ENCODE results near the gene STAT1. TPM values are rescaled to one million over a fixed set of nuclear protein-coding genes. Genes with fewer than 3 reads are reported as not detected.
"Not testable (repeated sequence)": the region's sequence is repeated elsewhere in the genome, so short reads cannot be mapped to it uniquely, and the experiment has no call there.

Gene STAT1
- total RNA-seq, 1 donor, result 89.9 TPM

DNA sequence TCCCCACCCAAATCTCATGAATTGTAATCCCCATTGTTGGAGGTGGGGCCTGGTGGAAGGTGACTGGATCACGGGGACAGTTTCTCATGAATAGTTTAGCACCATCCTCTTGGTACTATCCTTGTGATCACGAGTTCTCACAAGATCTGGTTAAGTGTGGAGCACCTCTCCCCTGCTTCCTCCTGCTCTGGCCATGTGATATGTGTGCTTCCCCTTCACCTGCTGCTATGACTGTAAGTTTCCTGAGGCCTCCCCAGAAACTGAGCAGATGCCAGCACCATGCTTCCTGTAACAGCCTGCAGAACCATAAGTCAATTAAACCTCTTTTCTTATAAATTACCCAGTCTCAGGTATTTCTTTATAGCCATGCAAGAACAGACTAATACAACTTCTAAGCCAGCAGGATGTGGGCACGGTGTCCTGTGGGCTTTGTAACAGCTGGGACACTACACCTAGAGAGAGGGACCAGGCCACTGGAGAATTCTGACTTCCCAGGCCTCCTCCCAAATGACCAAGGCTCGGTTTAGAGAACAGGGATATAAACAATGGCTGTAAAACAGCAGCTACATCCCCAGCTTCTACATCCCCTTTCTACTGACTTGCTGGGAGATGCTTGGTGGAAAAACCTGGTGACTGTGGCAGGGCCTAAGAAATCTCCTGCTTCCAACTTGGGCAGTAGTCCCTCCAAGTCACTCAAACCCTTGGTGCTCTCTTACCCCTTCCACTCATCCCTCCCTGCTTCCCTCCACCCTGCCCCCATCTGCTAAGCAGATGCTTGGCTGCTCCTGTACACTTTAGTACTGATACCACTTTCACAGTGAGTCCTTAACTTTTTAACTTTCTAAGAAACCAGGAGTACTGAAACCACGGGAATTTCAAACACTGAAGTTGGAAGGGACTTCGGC lies 10.3 kb downstream of the STAT1 start:
- H3K4me1 ChIP-seq (ENCODE audit: insufficient read depth, low read length), result peaks cover 17% of the 10 kb centered on the region
- no peaks in the 10 kb centered on the region for H3K9me3 ChIP-seq (ENCODE audit: low read depth, low read length)
- no peak overlapping the region for H3K4me3 ChIP-seq (ENCODE audit: low read length)
- H3K27me3 ChIP-seq (ENCODE audit: insufficient read depth, low read length), result no peaks in the 10 kb centered on the region

DNA sequence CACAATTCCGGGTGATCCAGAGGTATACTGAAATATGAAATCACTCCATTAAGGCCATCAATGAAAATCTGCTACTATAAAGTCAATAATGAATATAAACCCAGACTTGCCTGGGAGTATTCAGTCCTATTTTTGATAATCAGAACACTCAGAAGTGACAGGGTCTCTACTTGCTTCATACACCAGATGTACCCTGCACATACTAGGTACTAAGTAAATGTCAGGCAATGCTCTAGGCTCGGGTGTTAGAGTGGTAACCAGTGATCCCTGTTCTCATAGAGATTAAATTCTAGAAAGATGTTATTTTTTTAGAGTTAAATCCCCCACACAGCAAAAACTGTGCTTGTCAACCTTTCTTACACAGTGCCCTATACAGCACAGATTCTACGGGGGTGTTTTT lies 12.3 kb downstream of the STAT1 start:
- no peaks in the 10 kb centered on the region for H3K27me3 ChIP-seq (ENCODE audit: insufficient read depth, low read length)
- H3K4me1 ChIP-seq (ENCODE audit: insufficient read depth, low read length), result peaks cover 17% of the 10 kb centered on the region
- no peak overlapping the region for H3K4me3 ChIP-seq (ENCODE audit: low read length)
- H3K9me3 ChIP-seq (ENCODE audit: low read depth, low read length), result no peaks in the 10 kb centered on the region

DNA sequence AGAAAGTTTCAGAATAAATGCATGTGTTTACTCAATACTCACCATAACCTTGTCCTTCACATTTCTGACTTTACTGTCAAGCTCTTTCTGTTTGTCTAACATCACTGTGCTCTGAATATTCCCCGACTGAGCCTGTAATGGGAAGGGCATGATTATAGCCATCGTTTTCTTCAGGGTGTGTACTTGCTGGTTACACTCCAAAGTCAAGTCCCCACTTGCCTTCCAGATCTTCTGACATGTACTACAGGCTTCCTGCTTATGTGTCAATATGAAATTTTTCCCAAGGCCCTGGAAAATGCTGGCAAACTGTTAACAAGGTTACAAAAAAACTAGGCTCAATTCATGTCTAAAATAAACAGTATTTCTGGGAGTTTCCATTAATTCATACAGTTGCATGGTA lies 12.9 kb downstream of the STAT1 start:
- Histone ChIP-seq H3K4me3 (ENCODE audit: low read length) (no peak overlapping the region), H3K9me3 (ENCODE audit: low read depth, low read length) (no peaks in the 10 kb centered on the region), H3K27me3 (ENCODE audit: insufficient read depth, low read length) (no peaks in the 10 kb centered on the region), H3K4me1 (ENCODE audit: insufficient read depth, low read length) (peaks cover 11% of the 10 kb centered on the region)

DNA sequence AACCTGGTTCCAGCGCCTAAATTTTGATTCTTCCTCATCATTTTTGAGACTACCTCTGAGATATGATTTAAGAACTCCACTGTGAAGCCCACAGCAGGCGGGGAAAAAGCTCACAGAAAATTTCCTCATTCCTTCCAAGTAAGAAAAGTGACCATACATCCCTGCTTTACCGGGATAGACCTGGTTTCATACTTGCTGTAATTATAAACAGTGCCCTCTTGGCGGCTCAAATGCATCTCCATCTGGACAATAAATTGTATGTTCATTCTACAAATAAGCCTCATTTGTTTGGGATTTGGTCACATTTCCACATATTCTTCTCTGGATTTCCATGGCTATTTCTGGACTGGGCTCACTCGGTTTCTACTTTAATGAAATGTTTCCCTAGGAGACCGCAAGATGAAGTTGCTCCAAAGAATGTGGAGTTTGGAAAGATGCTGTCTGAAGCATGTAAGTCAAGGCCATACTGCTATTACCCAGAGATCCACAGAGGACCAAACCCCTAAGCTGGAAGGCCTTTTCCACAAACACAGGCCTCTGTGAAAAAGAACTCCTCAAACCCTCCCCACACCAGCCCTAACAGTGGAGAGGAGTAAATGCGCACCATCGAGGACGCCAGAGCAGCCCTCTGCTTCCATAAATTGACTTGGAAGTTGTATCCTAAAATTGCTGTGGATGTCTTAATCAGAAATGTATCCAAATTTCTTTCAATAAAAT lies 13.9 kb downstream of the STAT1 start:
- H3K27me3 ChIP-seq (ENCODE audit: insufficient read depth, low read length), result no peaks in the 10 kb centered on the region

DNA sequence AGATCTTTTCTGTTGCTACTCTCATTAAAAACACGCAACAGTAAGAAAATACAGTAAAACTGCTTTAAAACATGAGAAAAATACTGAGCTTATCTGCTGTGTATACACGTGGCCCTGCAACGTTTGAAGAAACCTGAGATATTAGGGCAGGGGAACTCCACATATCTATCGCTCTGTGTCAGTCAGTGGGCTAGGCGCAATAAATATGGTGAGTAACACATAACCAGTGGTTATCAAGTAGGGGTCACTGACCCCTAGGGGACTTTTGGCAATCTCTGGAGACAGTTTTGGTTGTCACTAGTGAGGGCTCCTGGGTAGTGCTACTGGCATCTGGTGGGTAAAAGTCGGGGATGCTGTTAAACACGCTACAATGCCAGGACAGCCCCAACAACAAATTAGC lies 14.9 kb downstream of the STAT1 start:
- Histone ChIP-seq H3K9me3 (ENCODE audit: low read depth, low read length) (no peaks in the 10 kb centered on the region), H3K4me3 (ENCODE audit: low read length) (no peak overlapping the region), H3K4me1 (ENCODE audit: insufficient read depth, low read length) (peaks cover 7% of the 10 kb centered on the region), H3K27me3 (ENCODE audit: insufficient read depth, low read length) (no peaks in the 10 kb centered on the region)

More for the DNA sequence above, 13.9 kb downstream of the STAT1 start:
- Histone ChIP-seq H3K9me3 (ENCODE audit: low read depth, low read length) (no peaks in the 10 kb centered on the region), H3K4me3 (ENCODE audit: low read length) (no peak overlapping the region), H3K4me1 (ENCODE audit: insufficient read depth, low read length) (peaks cover 7% of the 10 kb centered on the region)

DNA sequence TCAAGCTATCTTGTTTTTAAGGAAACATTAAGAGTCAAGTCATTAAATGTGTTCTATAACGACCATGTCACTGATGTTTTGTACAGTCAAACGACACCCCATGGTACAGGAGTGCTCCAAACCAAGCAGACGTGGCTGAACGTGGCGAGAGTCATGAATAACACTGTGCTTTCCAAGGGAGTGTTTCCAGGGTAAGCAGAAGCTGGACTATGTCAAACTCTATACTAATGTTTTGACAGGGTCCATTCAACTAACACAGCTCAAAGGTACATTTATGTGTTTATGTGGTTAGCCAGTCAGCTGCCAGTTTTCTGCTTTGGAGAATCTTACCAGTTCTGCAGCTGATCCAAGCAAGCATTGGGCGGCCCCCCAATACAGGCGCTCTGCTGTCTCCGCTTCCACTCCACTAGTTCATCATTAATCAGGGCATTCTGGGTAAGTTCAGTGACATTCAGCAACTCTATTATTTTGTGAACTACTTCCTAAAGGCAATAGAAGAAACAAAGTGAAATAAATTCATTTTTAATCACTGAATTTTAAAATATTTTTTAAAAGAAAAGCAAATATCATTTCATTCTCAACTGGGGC lies 16.4 kb downstream of the STAT1 start:
- no peaks in the 10 kb centered on the region for H3K27me3 ChIP-seq (ENCODE audit: insufficient read depth, low read length)
- no peak overlapping the region for H3K4me3 ChIP-seq (ENCODE audit: low read length)
- no peaks in the 10 kb centered on the region for H3K9me3 ChIP-seq (ENCODE audit: low read depth, low read length)
- peaks cover 7% of the 10 kb centered on the region for H3K4me1 ChIP-seq (ENCODE audit: insufficient read depth, low read length)

DNA sequence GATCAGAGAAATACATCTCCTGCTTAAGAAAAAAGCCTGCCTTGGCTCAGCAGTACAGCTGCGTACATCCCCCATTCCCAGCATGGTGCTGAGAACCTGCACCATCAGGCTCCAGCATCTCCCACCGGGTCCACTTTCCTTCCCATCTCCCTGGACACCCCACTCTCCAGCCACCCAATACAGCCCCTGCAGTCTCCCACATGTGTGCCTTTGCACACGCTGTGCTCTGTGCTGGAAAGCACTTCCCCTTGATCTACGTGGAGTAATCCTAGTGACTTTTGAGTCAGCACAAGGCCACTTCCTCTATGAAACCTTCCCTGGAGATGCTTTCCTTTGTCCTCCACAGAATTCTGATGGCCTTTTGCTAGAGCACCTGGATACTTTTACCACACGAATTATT lies 17.0 kb downstream of the STAT1 start:
- no peaks in the 10 kb centered on the region for H3K27me3 ChIP-seq (ENCODE audit: insufficient read depth, low read length)
- no peak overlapping the region for H3K4me3 ChIP-seq (ENCODE audit: low read length)
- peaks cover 7% of the 10 kb centered on the region for H3K4me1 ChIP-seq (ENCODE audit: insufficient read depth, low read length)
- H3K9me3 ChIP-seq (ENCODE audit: low read depth, low read length), result no peaks in the 10 kb centered on the region

DNA sequence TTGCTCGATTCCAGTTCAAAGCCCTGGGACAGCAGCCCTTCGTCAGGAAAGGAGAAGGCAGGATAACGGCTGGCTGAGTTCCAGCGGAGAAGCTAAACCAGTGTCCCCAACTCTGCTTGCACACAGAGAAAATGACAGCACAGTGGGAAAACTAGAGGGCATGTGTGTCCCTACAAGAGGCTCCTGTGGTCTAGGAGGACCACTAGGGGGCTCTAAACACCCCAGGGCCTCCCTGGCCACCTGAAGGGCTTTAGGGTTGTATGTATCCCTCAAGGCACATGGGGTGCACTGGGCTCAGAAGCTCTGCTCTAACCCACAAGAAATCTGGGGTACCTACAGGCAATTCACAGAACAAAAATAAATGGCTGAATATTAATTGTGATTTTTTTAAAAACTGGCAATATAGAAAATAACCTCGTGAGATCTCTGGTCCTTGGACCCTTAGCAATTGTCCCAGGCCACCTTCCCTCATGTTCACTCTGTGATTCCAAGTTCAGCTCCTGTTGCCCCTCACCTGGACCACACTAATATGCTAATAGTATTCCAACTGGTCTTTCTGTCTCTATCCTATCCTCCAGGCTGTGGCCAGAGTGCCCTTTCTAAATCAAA lies 17.5 kb downstream of the STAT1 start:
- no peaks in the 10 kb centered on the region for H3K9me3 ChIP-seq (ENCODE audit: low read depth, low read length)
- no peaks in the 10 kb centered on the region for H3K27me3 ChIP-seq (ENCODE audit: insufficient read depth, low read length)
- no peak overlapping the region for H3K4me3 ChIP-seq (ENCODE audit: low read length)
- H3K4me1 ChIP-seq (ENCODE audit: insufficient read depth, low read length), result peaks cover 7% of the 10 kb centered on the region

DNA sequence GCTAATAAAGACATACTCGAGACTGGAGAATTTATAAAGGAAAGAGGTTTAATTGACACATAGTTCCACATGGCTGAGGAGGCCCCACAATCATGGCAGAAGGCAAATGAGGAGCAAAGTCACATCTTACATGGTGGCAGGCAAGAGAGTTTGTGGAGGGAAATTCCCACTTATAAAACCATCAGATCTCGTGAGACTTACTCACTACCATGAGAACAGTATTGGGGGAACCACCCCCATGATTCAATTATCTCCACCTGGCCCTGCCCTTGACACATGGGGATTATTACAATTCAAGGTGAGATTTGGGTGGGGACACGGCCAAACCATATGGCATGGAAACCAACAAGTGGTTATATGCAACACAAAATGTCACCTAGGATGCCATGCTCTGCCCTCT lies 18.7 kb downstream of the STAT1 start:
- H3K9me3 ChIP-seq (ENCODE audit: low read depth, low read length); H3K4me3 ChIP-seq (ENCODE audit: low read length); H3K4me1 ChIP-seq (ENCODE audit: insufficient read depth, low read length); H3K27me3 ChIP-seq (ENCODE audit: insufficient read depth, low read length): not testable (repeated sequence)

DNA sequence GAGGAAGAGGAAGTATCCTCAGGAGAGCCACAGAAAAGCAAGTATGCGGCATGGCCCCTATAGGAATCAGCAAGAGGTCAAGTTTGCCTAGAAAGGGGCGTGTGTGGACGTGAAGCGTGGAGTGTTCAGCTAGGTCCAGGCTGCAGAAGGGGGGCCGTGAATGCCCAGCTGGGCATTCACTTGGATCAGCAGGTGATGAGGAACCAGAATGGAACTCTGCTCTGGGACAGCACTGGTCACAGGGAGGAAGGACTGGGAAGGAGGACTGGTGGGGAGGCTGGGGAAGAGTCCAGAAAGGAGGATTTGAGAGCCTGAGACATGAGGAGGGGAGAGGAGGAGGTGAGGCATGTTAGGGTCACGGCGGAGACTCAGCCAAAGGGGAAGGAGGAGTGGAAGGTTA lies 19.8 kb downstream of the STAT1 start:
- no peaks in the 10 kb centered on the region for H3K9me3 ChIP-seq (ENCODE audit: low read depth, low read length)
- peaks cover 7% of the 10 kb centered on the region for H3K4me1 ChIP-seq (ENCODE audit: insufficient read depth, low read length)
- no peak overlapping the region for H3K4me3 ChIP-seq (ENCODE audit: low read length)
- no peaks in the 10 kb centered on the region for H3K27me3 ChIP-seq (ENCODE audit: insufficient read depth, low read length)

DNA sequence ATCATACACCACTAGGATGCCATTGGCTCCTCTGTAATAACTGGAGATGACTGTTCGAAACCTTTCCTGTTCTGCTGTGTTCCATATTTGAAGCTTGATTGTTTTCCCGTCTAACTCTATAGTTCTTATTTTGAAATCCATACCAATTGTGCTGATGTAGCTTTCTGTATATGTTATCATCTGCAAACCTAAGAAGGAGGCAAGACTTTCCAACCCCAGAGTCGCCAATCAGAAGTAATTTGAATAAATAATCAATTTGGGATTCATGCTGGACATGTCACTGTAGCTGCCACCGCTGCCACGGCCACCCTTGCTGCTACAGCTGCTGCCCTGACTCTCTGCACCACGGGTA lies 20.7 kb downstream of the STAT1 start:
- H3K4me1 ChIP-seq (ENCODE audit: insufficient read depth, low read length), result peaks cover 7% of the 10 kb centered on the region
- H3K9me3 ChIP-seq (ENCODE audit: low read depth, low read length), result no peaks in the 10 kb centered on the region
- no peaks in the 10 kb centered on the region for H3K27me3 ChIP-seq (ENCODE audit: insufficient read depth, low read length)
- H3K4me3 ChIP-seq (ENCODE audit: low read length), result no peak overlapping the region

DNA sequence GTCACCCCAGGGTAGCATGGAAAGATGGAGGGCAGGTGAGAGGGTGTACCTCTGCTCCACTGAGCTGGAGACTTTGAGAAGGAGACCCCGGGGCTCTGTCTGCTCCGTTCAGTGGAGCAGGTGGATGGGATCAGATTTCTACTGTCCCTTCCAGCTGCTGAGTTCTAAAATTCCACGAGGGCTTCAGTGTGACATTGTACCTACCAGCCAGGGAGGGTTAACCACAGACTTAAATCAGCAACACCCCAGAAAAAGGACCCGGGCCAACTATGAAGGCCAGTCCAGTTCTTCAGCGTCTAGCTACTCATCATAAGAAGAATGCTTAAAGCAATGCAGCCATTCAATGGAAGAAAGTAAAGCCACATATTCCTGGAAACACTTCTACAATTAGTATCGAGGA lies 23.8 kb downstream of the STAT1 start:
- no peaks in the 10 kb centered on the region for H3K27me3 ChIP-seq (ENCODE audit: insufficient read depth, low read length)
- H3K9me3 ChIP-seq (ENCODE audit: low read depth, low read length), result no peaks in the 10 kb centered on the region
- H3K4me3 ChIP-seq (ENCODE audit: low read length), result no peak overlapping the region
- H3K4me1 ChIP-seq (ENCODE audit: insufficient read depth, low read length), result peaks cover 3% of the 10 kb centered on the region

DNA sequence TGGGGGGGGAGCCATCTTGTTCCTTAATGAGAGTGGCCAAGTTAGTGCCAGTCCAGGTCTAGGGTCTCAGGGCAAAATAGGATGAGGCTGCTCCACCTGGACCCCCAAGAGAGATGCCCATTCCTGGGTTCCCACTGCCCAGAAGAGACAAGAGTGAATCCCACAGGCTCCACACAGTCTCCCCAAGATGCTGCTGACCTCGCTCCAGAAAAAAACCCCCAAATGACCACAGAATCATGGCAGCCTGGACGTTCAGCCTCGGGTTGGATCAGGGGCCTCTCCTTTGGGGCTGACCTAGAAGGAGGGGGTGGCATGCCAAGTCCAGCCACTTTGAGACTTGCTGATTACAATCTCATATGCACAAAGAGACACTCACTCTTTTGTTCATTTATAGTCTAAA lies 25.1 kb downstream of the STAT1 start:
- Histone ChIP-seq H3K4me3 (ENCODE audit: low read length) (no peak overlapping the region), H3K9me3 (ENCODE audit: low read depth, low read length) (no peaks in the 10 kb centered on the region), H3K27me3 (ENCODE audit: insufficient read depth, low read length) (no peaks in the 10 kb centered on the region), H3K4me1 (ENCODE audit: insufficient read depth, low read length) (peaks cover 3% of the 10 kb centered on the region)

DNA sequence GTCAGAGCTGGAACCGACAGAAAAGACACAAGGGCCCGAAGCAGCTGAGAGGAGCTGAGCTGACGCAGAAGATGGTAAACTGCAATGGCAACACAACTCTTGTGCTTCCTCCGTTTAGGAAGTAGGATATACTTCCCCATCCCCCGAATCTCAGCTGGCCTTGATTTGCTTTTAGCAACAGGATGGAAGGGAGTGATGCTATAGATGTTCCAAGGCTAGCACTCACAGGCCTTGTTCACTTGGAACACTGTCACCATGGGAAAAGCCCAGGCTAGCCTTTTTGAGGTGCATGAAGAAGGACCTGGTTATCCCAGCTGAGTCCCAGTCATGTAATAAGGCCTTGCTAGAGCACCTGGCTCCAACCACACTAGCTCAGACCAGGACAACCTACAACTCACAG lies 26.0 kb downstream of the STAT1 start:
- peaks cover 3% of the 10 kb centered on the region for H3K4me1 ChIP-seq (ENCODE audit: insufficient read depth, low read length)
- no peaks in the 10 kb centered on the region for H3K27me3 ChIP-seq (ENCODE audit: insufficient read depth, low read length)
- H3K9me3 ChIP-seq (ENCODE audit: low read depth, low read length), result no peaks in the 10 kb centered on the region
- H3K4me3 ChIP-seq (ENCODE audit: low read length), result no peak overlapping the region

DNA sequence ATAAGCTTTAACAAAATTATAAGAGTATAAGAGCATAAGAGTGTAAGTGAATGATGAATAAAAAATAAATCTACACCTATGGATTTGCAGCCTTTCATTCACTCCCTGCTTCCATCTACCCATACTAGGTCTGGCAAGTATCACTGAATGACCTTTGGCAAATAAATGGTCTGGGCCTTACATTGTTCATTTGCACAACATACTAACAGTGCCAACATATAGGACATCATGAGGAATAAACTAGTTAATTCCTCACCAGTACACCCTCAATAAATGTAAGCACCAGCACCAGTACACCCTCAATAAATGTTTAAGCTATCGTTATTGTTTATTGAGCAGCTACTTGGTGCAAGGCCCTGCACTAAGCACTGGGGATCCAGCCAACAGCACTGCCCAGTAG lies 26.9 kb downstream of the STAT1 start:
- no peaks in the 10 kb centered on the region for H3K27me3 ChIP-seq (ENCODE audit: insufficient read depth, low read length)
- H3K4me3 ChIP-seq (ENCODE audit: low read length), result no peak overlapping the region
- peaks cover 3% of the 10 kb centered on the region for H3K4me1 ChIP-seq (ENCODE audit: insufficient read depth, low read length)
- H3K9me3 ChIP-seq (ENCODE audit: low read depth, low read length), result no peaks in the 10 kb centered on the region
